Measurements from ENCODE around the gene PHC2.

- TF ChIP-seq CTCF (IDR thresholded peaks at IDR 0.05 in 2 of 3, conservative IDR thresholded peaks at IDR 0.05 in 1 of 3; ENCODE audit: borderline replicate concordance in 1 of 3, insufficient read depth in 1 of 3, low read depth in 2 of 3, low read length in 2 of 3) (no peak), REST (IDR thresholded peaks at IDR 0.05; ENCODE audit: low read depth) (no peak), EZH2 (IDR thresholded peaks at IDR 0.05) (no peak), EGR1 (IDR thresholded peaks at IDR 0.05; ENCODE audit: low read depth) (no peak), POLR2A (IDR thresholded peaks at IDR 0.05; ENCODE audit: borderline replicate concordance, extremely low read depth, insufficient read depth, insufficient read length) (no peak), ELF1 (IDR thresholded peaks at IDR 0.05; ENCODE audit: borderline replicate concordance, low read depth) (no peak), POLR2AphosphoS5 (IDR thresholded peaks at IDR 0.05; ENCODE audit: low read depth, low read length) (no peak), CEBPB (IDR thresholded peaks at IDR 0.05; ENCODE audit: low read depth) (no peak), JUND (IDR thresholded peaks at IDR 0.05) (no peak)
- TF ChIP-seq, protein P1, sequence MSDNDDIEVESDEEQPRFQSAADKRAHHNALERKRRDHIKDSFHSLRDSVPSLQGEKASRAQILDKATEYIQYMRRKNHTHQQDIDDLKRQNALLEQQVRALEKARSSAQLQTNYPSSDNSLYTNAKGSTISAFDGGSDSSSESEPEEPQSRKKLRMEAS (IDR thresholded peaks at IDR 0.05), result no peak
Observed at GRCh38 chr1:33380811-33381210, 50.1 kb downstream of the PHC2 start.

Data from HCT116 (cell line).